HG03439 (cell line): Measurements from ENCODE around the gene CBLB.

Experiments
- ATAC-seq: cut with Tn5 transposase; IDR thresholded peaks from one replicate; pipeline ENCODE4 v1.9.1; 2021; ENCODE audit warnings: mild to moderate bottlenecking, moderate library complexity; ENCODE audit not compliant: unreplicated experiment

The CBLB gene

GRCh38 chr3:105791919-105792786 is 76.7 kb downstream of the CBLB start:
- ATAC-seq, result no peak

DNA sequence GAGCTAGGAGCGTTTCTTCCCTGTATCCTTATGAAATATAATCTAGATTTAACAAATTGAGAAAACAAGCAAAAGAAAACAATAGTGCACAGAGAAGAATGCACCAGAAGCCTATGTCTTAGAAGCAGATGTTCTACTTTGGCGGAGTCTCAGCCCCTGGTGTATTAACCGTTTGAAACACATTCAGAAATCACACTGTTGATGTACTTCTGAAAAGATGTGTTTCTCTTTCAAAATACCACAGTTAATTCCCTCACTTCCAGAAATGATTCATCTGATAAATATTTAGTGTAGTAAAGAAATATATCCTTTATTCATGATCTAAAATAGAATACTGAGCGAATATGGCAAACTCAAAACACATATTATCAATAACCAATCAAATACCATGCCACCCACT is 77.7 kb downstream of the CBLB start:
- no peak for ATAC-seq

- no peak for ATAC-seq
Observed at GRCh38 chr3:105790534-105790933, 78.3 kb downstream of the CBLB start.

- no peak for ATAC-seq
Observed at GRCh38 chr3:105788593-105788992, 80.2 kb downstream of the CBLB start.

- no peak for ATAC-seq
Observed at GRCh38 chr3:105787453-105787852, 81.4 kb downstream of the CBLB start.

GRCh38 chr3:105786990-105787389 is 81.8 kb downstream of the CBLB start:
- no peak for ATAC-seq

GRCh38 chr3:105786241-105786640 is 82.6 kb downstream of the CBLB start:
- ATAC-seq, result no peak

- no peak for ATAC-seq
Observed at GRCh38 chr3:105785803-105786202, 83.0 kb downstream of the CBLB start.

- ATAC-seq, result no peak
Observed at GRCh38 chr3:105783631-105784030, 85.2 kb downstream of the CBLB start.

DNA sequence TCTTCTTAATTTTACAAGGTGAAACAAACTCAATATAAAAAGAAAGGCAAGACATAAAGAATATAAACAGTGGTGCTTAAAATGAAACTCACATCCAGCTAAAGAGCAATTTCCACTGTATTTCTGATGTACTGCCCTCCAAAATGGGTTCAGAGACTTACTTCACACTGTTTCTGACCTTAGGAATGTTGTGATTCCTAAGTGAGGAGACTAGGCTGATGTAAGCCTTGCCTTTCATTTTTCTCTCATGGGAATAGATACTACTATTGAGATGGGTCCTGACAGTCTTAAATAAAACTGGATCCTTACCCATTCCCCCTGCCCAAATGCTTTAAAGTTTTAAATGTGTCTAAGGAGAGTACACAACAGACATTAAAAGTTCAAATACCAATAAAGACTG is 86.9 kb downstream of the CBLB start:
- ATAC-seq, result no peak

DNA sequence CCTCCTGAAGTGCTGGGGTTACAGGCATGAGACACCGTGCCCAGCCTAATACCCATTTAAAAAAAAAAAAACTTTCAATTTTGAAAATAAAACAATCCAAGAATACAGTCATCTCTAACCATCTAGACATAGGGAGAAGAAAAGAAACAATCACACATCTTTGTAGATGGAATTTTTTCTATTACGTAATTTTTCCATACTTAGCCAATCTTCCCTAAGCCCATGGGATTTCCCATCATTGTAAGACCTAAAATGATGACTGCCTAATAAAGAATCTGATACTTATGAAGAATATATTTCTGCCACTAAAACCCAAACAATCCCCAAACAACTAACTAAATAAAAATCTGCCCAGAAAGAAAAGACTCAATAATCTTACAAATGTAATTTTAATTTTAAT is 88.7 kb downstream of the CBLB start:
- no peak for ATAC-seq

- no peak for ATAC-seq
Observed at GRCh38 chr3:105775368-105775767, 93.4 kb downstream of the CBLB start.

DNA sequence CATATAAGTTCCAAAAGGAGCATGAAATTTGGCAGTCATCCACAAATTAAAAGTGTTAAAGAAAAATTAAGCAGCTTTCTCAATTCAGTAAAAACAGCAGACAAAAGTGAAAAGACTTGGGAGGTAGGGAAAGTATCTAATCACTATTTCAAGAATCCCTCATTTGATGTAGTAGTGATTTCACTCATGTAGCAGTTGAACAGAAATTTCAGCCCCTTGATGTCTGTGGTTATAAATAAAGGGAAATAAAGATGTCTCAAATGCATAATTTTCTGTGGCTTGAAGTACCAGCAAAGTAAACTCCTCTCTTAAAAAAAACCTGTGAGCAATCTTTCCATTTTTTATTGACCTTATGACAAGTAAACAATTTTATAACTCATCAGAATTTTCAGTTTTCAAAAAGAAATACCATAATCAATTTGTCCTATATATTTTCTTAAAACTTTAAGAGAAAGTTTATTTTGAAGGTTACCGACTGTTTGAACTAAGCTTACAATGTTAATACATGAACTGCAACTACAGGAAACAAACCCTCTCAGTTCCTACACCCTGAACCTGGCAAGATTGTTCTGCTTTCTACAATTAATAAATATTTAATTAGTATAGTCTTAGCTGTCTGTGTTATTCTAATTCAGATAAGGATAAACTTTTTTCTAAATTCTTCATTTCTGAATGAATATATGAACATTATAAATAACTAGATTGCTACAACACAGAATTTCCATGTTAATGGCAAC is 94.2 kb downstream of the CBLB start:
- ATAC-seq, result no peak

DNA sequence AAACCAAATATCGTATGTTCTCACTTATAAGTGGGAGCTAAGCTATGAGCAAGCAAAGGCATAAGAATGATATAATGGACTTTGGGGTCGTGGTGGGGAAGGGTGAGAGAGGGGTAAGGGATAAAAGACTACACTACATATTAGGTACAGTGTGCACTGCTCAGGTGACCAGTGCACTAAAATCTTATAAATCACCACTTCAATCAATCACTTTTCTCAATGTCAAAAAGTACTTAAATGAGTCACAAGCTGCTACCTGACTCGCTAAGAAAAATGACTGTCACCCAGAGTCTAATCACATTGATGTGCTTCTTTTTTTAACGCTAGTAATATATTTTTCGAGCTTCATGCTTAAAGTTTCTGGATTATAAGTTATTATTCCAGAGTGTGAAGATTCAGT is 95.5 kb downstream of the CBLB start:
- ATAC-seq, result no peak

DNA sequence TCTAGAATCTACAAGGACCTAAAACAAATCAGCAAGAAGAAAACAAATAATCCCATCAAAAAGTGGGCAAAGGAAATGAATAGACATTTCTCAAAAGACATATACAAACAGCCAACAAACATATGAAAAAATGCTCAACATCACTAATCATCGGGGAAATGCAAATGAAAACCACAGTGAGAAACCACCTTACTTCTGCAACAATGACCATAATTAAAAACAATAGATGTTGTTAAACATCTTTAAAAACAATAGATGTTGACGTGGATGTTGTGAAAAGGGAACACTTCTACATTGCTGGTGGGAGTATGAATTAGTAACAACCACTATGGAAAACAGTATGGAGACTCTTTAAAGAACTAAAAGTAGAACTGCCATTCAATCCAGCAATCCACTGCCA is 96.2 kb downstream of the CBLB start:
- no peak for ATAC-seq

DNA sequence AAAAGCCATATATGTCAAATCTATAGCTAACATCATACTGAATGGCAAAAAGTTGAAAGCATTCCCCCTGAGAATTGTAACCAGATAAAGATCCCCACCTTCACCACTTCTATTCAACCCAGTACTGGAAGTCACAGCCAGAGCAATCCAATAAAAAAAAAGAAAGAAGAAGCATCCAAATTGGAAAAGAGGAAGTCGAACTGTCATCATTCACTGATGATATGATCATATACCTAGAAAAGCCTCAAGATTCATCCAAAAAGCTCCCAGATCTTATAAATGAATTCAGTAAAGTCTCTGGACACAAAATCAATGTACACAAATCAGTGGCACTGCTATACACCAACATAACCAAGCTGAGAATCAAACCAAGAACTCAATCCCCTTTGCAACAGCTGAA is 97.4 kb downstream of the CBLB start:
- no peak for ATAC-seq

DNA sequence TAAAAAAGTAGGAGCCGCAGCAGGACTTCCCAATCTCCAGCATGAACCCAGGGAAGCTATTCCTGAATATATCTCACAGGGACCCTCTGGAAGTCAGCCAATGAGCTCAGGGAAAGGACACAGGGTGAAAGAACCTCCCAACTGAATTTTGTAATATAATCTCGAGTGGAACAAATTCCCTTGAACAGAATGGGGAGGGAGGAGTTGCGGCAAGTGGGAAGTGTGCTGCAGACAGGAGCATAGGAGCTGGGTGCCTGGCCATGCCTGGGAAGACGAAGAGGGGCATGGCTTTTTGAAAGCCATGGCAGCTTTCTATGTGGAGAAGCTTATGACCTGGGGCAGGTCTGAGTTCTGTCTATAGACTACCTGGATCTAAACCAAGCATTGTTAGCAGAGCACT is 98.4 kb downstream of the CBLB start:
- ATAC-seq, result no peak

DNA sequence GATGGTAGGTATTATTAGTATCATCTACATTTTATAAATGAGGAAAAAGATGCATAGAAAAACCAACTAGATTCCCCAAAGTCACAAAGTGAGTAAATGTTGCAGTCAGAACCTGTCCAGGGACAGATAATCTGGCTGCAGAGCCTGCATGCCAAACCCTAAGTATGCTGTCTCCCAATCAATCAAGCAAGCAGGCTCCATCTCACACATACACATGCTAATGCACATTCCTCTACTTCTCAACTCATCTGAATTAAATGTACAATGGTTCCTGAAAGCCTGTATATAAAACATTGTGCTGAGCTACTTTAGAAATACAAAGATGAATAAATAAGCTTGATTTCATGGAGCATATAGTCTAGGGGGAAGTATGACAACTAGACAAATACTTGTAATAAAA is 101.0 kb downstream of the CBLB start:
- no peak for ATAC-seq

DNA sequence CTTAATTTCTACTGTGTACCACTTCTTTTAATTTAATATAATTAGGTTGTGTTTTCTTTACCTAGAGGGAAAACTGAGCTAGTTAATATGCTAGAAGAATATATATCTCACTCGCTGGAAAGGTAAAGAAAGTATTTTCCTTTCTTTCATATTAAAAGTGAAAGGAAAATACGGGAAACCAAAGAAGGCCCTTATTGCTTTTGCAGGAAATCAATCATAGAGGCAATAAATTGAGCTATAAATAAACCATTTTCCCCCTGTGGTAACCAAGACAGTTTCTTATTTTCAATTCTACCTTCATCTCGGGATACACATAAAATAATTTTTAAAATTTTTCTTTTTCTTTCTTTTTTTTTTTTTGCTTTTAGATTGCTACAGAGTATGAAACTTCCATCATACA is 101.6 kb downstream of the CBLB start:
- no peak for ATAC-seq

DNA sequence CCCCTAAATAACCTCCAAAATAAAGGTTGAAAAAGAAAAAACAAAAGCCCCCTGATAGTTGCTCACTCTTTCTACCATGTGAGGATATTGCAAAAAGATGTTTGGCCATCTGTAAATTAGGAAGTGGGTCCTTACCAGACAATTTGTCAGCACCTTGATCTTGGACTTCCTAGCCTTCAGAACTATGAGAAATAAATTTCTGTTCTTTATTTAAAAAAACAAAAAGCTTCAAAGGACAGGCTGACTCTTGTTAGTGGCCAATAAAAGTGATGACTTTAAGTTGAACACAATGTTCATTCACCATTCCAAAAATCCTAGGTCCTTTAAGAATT is 103.5 kb downstream of the CBLB start:
- no peak for ATAC-seq

DNA sequence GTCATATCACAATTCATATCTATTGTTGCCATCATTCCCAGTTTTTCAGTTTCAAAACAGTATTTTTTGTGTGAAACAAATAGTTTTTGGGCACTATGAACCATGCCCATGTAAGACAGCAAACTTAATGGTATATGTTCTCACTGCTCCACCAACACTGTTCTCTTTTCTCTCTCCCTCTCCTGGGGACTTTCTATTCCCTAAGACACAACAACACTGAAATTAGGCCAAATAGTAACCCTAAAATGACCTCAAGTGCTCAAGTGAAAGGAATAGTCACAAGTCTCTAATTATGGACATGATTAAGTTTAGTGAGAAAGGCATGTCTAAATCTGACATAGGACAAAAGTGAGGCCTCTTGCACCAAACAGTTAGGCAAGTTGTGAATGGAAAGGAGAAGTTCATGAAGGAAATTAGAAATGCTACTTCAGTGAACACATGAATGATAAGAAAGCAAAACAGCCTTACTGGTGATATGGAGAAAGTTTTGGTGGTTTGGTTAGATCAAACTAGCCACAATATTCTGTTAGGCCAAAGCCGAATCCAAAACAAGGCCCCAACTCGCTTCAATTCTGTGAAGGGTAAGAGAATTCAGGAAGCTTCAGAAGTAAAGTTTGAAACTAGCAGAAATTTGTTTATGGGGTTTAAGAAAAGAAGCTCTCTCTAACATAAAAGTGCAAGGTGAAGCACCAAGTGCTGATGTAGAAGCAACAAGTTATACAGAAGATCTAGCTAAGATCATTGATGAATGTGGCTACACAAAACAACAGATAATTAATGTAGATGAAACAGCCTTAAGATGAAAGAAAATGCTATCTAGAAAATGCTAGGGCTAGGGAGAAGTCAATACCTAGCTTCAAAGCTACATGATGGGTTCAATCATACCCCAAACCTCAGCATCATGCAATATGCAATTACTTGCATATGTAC is 104.2 kb downstream of the CBLB start:
- no peak for ATAC-seq
